ENCODE data around the gene LRTM2.

Gene LRTM2

GRCh38 chr12:1884651-1885050, 64.3 kb downstream of the LRTM2 start:
- no peak for DNase-seq (ENCODE audit: low spot score)

- DNase-seq (ENCODE audit: low spot score), result no peak
Observed at GRCh38 chr12:1885082-1885596, 64.8 kb downstream of the LRTM2 start.

GRCh38 chr12:1885599-1886245, 65.4 kb downstream of the LRTM2 start:
- DNase-seq (ENCODE audit: low spot score), result no peak

Data from kidney tubule cell (primary cell).